ENCODE data around the gene MBTPS1.
A peak's percentile ranks its signal among the peaks of the same experiment; 100 is the strongest.
"Not testable (repeated sequence)": the region's sequence is repeated elsewhere in the genome, so short reads cannot be mapped to it uniquely, and the experiment has no call there.

MBTPS1 gene

DNA sequence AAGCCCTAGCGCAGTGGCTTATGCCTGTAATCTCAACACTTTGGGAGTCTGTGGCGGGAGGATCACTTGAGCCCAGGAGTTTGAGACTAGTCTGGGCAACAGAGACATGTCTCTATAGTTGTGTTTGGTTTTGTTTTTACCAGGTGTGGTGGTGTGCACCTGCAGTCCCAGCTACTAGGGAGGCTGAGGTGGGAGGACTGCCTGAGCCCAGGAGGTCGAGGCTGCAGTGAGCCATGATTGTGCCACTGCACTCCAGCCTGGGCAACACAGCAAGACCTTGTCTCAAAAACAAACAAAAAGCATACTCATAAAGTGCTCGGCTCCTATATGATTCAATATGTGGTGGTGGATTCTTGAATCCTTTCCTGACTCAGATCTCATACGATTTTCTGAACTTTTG lies 1.6 kb upstream of the MBTPS1 start:
- not testable (repeated sequence) for H3K36me3 ChIP-seq (ENCODE audit: control insufficient read depth in 1 of 2, insufficient read depth in 2 of 2, low read length in 2 of 2); H3K4me3 ChIP-seq (ENCODE audit: low read depth in 1 of 2, low read length in 2 of 2); H3K9ac ChIP-seq (ENCODE audit: low read depth in 1 of 2, low read length in 2 of 2); H3K27me3 ChIP-seq (ENCODE audit: control insufficient read depth in 1 of 2, insufficient read depth in 2 of 2, low read length in 2 of 2); H3K9me3 ChIP-seq (ENCODE audit: control insufficient read depth in 1 of 2, low read length in 2 of 2); H3K27ac ChIP-seq (ENCODE audit: low read depth, low read length)
- H3K4me1 ChIP-seq (ENCODE audit: control insufficient read depth in 1 of 2, insufficient read depth in 2 of 2, low read length in 2 of 2): peaks cover 11 to 16% of the 10 kb centered on the region in 2 donors

DNA sequence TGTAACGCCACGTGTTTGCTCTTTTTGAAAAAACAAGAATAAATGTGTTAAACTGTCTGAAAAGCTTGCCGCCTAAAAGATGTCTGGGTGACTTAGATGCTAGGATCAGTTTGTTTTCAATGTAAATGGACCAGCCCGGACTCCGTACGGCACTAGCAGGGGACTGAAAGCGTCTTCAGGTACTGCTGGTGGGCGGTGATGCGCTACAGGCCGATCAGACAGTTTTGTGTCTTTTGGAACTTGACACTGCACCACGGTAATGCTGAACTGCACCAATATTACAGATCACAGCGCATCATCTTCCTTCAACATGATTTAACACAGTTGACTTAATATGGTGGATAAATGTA lies 727 bp upstream of the MBTPS1 start:
- Histone ChIP-seq H3K4me1 (ENCODE audit: control insufficient read depth in 1 of 2, insufficient read depth in 2 of 2, low read length in 2 of 2) (peaks cover 11 to 16% of the 10 kb centered on the region in 2 donors), H3K4me3 (ENCODE audit: low read depth in 1 of 2, low read length in 2 of 2) (peak overlapping the region; percentile 74 to 93), H3K36me3 (ENCODE audit: control insufficient read depth in 1 of 2, insufficient read depth in 2 of 2, low read length in 2 of 2) (no peaks in the 10 kb centered on the region), H3K9me3 (ENCODE audit: control insufficient read depth in 1 of 2, low read length in 2 of 2) (no peaks in the 10 kb centered on the region), H3K27ac (ENCODE audit: low read depth, low read length) (peak overlapping the region; percentile 84), H3K9ac (ENCODE audit: low read depth in 1 of 2, low read length in 2 of 2) (peak overlapping the region; percentile 87 to 94), H3K27me3 (ENCODE audit: control insufficient read depth in 1 of 2, insufficient read depth in 2 of 2, low read length in 2 of 2) (no peaks in the 10 kb centered on the region)

DNA sequence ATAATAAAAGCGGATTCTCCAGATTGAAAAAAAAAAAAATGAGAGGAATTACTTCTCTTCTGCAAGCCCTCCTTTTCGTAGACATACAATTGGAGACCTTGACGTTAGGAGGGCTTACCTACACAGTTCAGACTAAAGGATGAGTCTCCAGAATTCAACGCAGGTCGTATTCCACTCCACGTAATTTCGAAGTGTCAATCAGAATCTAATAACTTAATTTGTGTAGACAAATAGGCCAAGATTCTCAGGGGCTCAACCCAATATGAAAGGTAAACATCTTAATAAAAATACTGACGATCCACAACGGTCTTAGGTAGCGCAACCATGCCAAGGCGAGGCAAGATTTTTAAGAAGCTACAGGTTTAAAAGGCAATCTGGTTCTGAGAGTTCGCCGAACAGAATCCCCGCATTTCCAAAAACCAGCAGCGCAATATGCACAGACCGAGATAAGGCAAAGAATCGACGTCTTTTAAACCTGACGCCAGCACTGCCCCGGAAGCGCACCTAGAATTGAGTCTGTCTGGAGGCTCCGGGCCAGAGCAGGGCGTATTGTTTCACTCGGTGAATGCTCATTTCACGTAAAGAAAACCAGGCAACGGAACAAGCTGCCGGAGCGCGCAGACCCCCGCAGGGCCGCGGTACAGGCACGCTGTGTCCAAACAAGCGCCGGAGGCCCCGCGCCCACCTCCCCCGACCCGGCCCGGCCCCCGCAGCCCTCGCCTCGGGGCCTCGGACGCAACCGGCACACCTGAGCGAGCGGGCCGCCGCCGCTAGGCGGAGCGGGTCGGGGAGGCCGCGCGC lies 623 bp downstream of the MBTPS1 start:
- H3K4me3 ChIP-seq (ENCODE audit: low read depth in 1 of 2, low read length in 2 of 2): peak overlapping the region; percentile 74 to 93
- H3K9me3 ChIP-seq (ENCODE audit: control insufficient read depth in 1 of 2, low read length in 2 of 2): no peaks in the 10 kb centered on the region
- peak overlapping the region; percentile 87 to 94 for H3K9ac ChIP-seq (ENCODE audit: low read depth in 1 of 2, low read length in 2 of 2)
- peaks cover 11 to 16% of the 10 kb centered on the region in 2 donors for H3K4me1 ChIP-seq (ENCODE audit: control insufficient read depth in 1 of 2, insufficient read depth in 2 of 2, low read length in 2 of 2)
- no peaks in the 10 kb centered on the region for H3K36me3 ChIP-seq (ENCODE audit: control insufficient read depth in 1 of 2, insufficient read depth in 2 of 2, low read length in 2 of 2)
- peak overlapping the region; percentile 84 for H3K27ac ChIP-seq (ENCODE audit: low read depth, low read length)
- H3K27me3 ChIP-seq (ENCODE audit: control insufficient read depth in 1 of 2, insufficient read depth in 2 of 2, low read length in 2 of 2): no peaks in the 10 kb centered on the region

DNA sequence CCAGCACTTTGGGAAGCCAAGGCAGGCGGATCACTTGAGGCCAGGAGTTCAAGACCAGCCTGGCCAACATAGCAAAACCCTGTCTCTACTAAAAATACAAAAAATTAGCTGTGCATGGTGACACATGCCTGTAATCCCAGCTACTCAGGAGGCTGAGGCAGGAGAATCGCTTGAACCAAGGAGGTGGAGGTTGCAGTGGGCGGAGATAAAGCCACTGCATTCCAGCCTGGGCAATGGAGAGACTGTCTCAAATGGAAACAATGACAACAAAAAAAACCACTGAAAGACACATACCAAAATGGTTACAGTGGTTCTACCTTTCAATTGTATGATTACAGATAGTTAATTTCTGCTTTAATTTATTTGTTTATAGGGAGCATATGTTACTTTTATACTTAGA lies 4.8 kb downstream of the MBTPS1 start:
- not testable (repeated sequence) for H3K9me3 ChIP-seq (ENCODE audit: control insufficient read depth in 1 of 2, low read length in 2 of 2); H3K27me3 ChIP-seq (ENCODE audit: control insufficient read depth in 1 of 2, insufficient read depth in 2 of 2, low read length in 2 of 2); H3K9ac ChIP-seq (ENCODE audit: low read depth in 1 of 2, low read length in 2 of 2); H3K27ac ChIP-seq (ENCODE audit: low read depth, low read length); H3K4me3 ChIP-seq (ENCODE audit: low read depth in 1 of 2, low read length in 2 of 2)
- Histone ChIP-seq H3K36me3 (ENCODE audit: control insufficient read depth in 1 of 2, insufficient read depth in 2 of 2, low read length in 2 of 2) (peaks cover 10 to 20% of the 10 kb centered on the region in 2 donors), H3K4me1 (ENCODE audit: control insufficient read depth in 1 of 2, insufficient read depth in 2 of 2, low read length in 2 of 2) (peaks cover 12 to 14% of the 10 kb centered on the region in 2 donors)

DNA sequence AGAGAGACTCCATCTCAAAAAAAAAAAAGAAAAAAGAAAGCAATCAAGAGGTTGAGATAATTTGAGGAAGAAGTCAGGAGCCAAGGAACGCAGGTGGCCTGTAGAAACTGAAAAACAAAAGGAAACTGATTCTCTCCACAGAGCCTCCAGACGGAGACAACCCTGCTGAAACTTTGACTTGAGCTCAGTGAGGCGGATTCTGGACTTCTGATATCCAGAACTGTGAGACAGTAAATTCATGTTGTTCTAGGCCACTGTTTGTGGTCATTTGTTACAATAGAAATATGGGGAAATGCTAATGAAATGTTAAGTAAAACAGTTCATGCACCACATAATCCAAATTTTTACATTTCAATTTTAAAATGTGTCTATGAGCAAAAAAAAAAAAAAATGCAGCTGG lies 5.2 kb downstream of the MBTPS1 start:
- Histone ChIP-seq H3K4me1 (ENCODE audit: control insufficient read depth in 1 of 2, insufficient read depth in 2 of 2, low read length in 2 of 2) (peaks cover 12 to 14% of the 10 kb centered on the region in 2 donors), H3K36me3 (ENCODE audit: control insufficient read depth in 1 of 2, insufficient read depth in 2 of 2, low read length in 2 of 2) (peaks cover 13 to 25% of the 10 kb centered on the region in 2 donors), H3K4me3 (ENCODE audit: low read depth in 1 of 2, low read length in 2 of 2) (no peak overlapping the region), H3K27ac (ENCODE audit: low read depth, low read length) (no peak overlapping the region), H3K27me3 (ENCODE audit: control insufficient read depth in 1 of 2, insufficient read depth in 2 of 2, low read length in 2 of 2) (no peaks in the 10 kb centered on the region), H3K9ac (ENCODE audit: low read depth in 1 of 2, low read length in 2 of 2) (no peak overlapping the region), H3K9me3 (ENCODE audit: control insufficient read depth in 1 of 2, low read length in 2 of 2) (no peaks in the 10 kb centered on the region)

DNA sequence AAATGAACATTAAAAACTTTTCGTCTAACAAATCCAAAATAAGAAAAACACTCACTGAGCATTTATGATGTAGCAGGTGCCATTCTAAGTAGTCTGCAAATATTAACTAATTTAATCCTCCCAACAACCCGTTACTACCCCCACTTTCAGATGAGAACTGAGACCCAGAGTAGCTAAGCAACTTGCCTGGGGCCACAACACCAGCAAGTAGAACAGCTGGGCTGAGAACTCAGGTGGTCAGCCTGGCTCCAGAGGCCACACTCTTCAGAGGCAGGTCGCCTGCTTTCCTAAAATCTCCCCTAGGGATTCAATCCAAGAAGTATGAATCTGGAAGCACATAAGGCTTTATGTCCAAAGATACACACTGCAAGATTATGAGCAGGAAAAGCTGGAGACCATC lies 6.2 kb downstream of the MBTPS1 start:
- Histone ChIP-seq H3K9ac (ENCODE audit: low read depth in 1 of 2, low read length in 2 of 2) (no peak overlapping the region), H3K36me3 (ENCODE audit: control insufficient read depth in 1 of 2, insufficient read depth in 2 of 2, low read length in 2 of 2) (peaks cover 16 to 30% of the 10 kb centered on the region in 2 donors), H3K9me3 (ENCODE audit: control insufficient read depth in 1 of 2, low read length in 2 of 2) (no peaks in the 10 kb centered on the region), H3K27me3 (ENCODE audit: control insufficient read depth in 1 of 2, insufficient read depth in 2 of 2, low read length in 2 of 2) (no peaks in the 10 kb centered on the region), H3K4me1 (ENCODE audit: control insufficient read depth in 1 of 2, insufficient read depth in 2 of 2, low read length in 2 of 2) (peaks cover 10 to 11% of the 10 kb centered on the region in 2 donors), H3K4me3 (ENCODE audit: low read depth in 1 of 2, low read length in 2 of 2) (no peak overlapping the region), H3K27ac (ENCODE audit: low read depth, low read length) (no peak overlapping the region)

DNA sequence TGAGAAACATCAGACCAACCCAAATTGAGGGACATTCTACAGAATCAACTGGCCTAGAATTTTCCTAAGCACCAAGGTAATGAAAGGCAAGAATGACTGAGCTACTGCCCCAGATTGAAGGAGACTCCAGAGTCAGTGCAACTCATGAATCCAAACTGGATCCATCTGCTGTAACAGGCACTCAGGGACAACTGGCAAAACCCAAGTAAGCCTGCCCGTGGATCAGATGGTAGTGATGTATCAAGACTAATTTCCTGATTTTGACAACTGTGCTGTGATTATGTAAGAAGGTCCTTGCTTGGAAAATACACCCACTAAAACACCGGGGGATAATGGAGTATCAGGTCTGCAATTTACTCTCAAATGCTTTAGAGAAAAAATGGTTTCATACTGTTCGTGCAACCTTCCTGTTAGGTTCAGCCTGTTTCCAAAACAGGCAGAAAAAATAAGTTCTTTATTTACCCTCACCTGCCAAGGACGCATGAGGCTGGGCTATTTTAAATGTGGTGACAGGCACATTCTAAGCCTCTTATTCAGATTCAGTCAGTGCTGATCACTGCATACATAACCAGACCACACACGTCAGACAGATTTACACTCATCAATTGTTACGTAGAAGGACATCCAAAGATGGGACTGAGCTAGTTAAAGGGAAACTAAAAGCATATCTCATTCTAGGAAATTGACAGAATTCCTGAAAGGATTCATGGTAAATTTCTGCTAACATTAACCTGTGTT lies 7.0 kb downstream of the MBTPS1 start:
- H3K36me3 ChIP-seq (ENCODE audit: control insufficient read depth in 1 of 2, insufficient read depth in 2 of 2, low read length in 2 of 2): peaks cover 16 to 34% of the 10 kb centered on the region in 2 donors
- no peaks in the 10 kb centered on the region for H3K27me3 ChIP-seq (ENCODE audit: control insufficient read depth in 1 of 2, insufficient read depth in 2 of 2, low read length in 2 of 2)
- H3K9ac ChIP-seq (ENCODE audit: low read depth in 1 of 2, low read length in 2 of 2): no peak overlapping the region
- no peaks in the 10 kb centered on the region for H3K9me3 ChIP-seq (ENCODE audit: control insufficient read depth in 1 of 2, low read length in 2 of 2)
- peaks cover 4 to 5% of the 10 kb centered on the region in 2 donors for H3K4me1 ChIP-seq (ENCODE audit: control insufficient read depth in 1 of 2, insufficient read depth in 2 of 2, low read length in 2 of 2)
- H3K27ac ChIP-seq (ENCODE audit: low read depth, low read length): no peak overlapping the region
- no peak overlapping the region for H3K4me3 ChIP-seq (ENCODE audit: low read depth in 1 of 2, low read length in 2 of 2)

DNA sequence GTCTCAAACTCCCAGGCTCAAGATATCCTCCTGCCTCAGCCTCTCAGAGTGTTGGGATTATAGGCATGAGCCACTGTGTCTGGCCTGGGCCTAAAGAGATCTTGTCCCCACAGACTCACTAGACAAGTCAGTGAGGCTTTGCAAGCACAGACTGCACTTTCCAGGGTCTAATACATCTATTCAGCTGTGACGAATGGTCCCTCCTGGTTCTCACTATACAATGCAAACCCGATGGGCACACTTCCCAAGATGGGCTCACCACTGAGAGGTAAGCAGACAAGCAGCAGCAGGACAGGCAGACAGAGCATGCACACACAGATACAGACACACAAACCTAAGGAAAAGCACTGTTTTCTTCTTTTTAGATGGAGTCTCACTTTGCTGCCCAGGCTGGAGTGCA lies 8.8 kb downstream of the MBTPS1 start:
- no peak overlapping the region for H3K9ac ChIP-seq (ENCODE audit: low read depth in 1 of 2, low read length in 2 of 2)
- no peaks in the 10 kb centered on the region for H3K27me3 ChIP-seq (ENCODE audit: control insufficient read depth in 1 of 2, insufficient read depth in 2 of 2, low read length in 2 of 2)
- H3K36me3 ChIP-seq (ENCODE audit: control insufficient read depth in 1 of 2, insufficient read depth in 2 of 2, low read length in 2 of 2): peaks cover 16 to 34% of the 10 kb centered on the region in 2 donors
- H3K9me3 ChIP-seq (ENCODE audit: control insufficient read depth in 1 of 2, low read length in 2 of 2): no peaks in the 10 kb centered on the region
- no peak overlapping the region for H3K27ac ChIP-seq (ENCODE audit: low read depth, low read length)
- H3K4me3 ChIP-seq (ENCODE audit: low read depth in 1 of 2, low read length in 2 of 2): no peak overlapping the region
- H3K4me1 ChIP-seq (ENCODE audit: control insufficient read depth in 1 of 2, insufficient read depth in 2 of 2, low read length in 2 of 2): peaks cover 4 to 5% of the 10 kb centered on the region in 2 donors

DNA sequence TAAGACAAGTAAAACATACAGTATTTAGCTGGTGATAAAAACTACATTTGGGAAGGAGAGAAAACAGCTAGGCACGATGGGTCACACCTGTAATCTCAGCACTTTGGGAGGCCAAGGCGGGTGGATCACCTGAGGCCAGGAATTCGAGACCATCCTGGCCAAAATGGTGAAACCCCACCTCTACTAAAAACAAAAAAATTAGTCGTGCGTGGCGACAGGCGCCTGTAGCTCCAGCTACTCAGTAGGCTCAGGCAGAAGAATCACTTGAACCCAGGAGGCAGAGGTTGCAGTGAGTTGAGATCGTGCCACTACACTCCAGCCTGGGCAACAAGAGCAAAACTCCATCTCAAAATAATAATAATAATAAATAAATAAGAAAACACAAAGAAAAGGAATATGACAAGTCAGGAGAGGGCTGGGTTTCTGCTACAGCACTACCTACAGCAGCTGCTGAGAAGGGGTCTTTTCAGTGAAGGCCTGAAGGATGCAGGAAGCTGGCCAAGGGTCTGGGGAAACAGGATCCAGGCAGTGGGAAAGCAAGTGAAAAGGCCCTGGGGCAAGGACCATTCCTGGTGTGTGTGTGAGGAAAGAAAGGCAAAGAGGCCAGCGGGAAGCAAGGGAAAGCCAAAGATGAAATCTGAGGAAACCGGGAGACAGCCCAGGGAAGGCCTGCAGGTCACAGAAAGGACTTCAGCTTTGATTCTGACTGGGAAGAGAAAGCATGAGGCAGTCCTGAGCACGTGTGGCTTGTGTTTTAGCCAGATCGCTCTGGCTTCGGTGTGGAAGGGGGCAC lies 10.6 kb downstream of the MBTPS1 start:
- Histone ChIP-seq H3K4me1 (ENCODE audit: control insufficient read depth in 1 of 2, insufficient read depth in 2 of 2, low read length in 2 of 2) (peaks cover 4 to 5% of the 10 kb centered on the region in 2 donors), H3K27me3 (ENCODE audit: control insufficient read depth in 1 of 2, insufficient read depth in 2 of 2, low read length in 2 of 2) (no peaks in the 10 kb centered on the region), H3K4me3 (ENCODE audit: low read depth in 1 of 2, low read length in 2 of 2) (no peak overlapping the region), H3K27ac (ENCODE audit: low read depth, low read length) (no peak overlapping the region), H3K36me3 (ENCODE audit: control insufficient read depth in 1 of 2, insufficient read depth in 2 of 2, low read length in 2 of 2) (peaks cover 22 to 40% of the 10 kb centered on the region in 2 donors), H3K9me3 (ENCODE audit: control insufficient read depth in 1 of 2, low read length in 2 of 2) (no peaks in the 10 kb centered on the region), H3K9ac (ENCODE audit: low read depth in 1 of 2, low read length in 2 of 2) (no peak overlapping the region)
